RWPE2 (cell line): ENCODE results near the gene ZNF117.
"Not testable (repeated sequence)": the region's sequence is repeated elsewhere in the genome, so short reads cannot be mapped to it uniquely, and the experiment has no call there.

Experiments
- ATAC-seq: fragments of 200-7000 bp; cut with Tn5 transposase; 3 replicates; pipeline ENCODE4 v1.9.1; 2021; ENCODE audit warnings: low read depth
- DNase-seq: peaks from one replicate; pipeline ENCODE4 v3.0.0-alpha.2; 2020; ENCODE audit warnings: low spot score
- H3K27ac ChIP-seq: fragments of 450-650 bp; 2 replicates; pipeline ENCODE4 v1.5.1; 2017; ENCODE audit warnings: mild to moderate bottlenecking; ENCODE audit not compliant: poor library complexity, severe bottlenecking
- H3K27me3 ChIP-seq: fragments of 250-450 bp; sonication (Bioruptor Pico); 2 replicates; pipeline ENCODE4 v1.5.1; 2021; ENCODE audit warnings: mild to moderate bottlenecking, moderate library complexity; ENCODE audit not compliant: insufficient read depth, poor library complexity, severe bottlenecking
- H3K36me3 ChIP-seq: fragments of 250-450 bp; sonication (Bioruptor Pico); 2 replicates; pipeline ENCODE4 v1.5.1; 2020; ENCODE audit warnings: low read depth, mild to moderate bottlenecking, moderate library complexity
- H3K4me1 ChIP-seq: fragments of 250-450 bp; sonication (Bioruptor Pico); 2 replicates; pipeline ENCODE4 v1.5.1; 2021; ENCODE audit warnings: mild to moderate bottlenecking, moderate library complexity; ENCODE audit not compliant: insufficient read depth, poor library complexity, severe bottlenecking
- H3K4me3 ChIP-seq: fragments of 250-450 bp; sonication (Bioruptor Pico); 2 replicates; pipeline ENCODE4 v1.5.1; 2021; ENCODE audit warnings: mild to moderate bottlenecking, moderate library complexity; ENCODE audit not compliant: severe bottlenecking
- H3K9me3 ChIP-seq: fragments of 250-450 bp; sonication (Bioruptor Pico); 2 replicates; pipeline ENCODE4 v1.5.1; 2021; ENCODE audit warnings: mild to moderate bottlenecking, moderate library complexity; ENCODE audit not compliant: severe bottlenecking
- TF ChIP-seq, protein P1 (sequence below): fragments of 450-650 bp; IDR thresholded peaks from one replicate; pipeline ENCODE4 v1.5.1; 2017; ENCODE audit warnings: mild to moderate bottlenecking, moderate library complexity; ENCODE audit not compliant: poor library complexity, severe bottlenecking

Gene ZNF117

GRCh38 chr7:64978497-64979203, 12.2 kb downstream of the ZNF117 start:
- H3K9me3 ChIP-seq = peaks cover 19% of the 10 kb centered on the region
- H3K4me1 ChIP-seq = no peaks in the 10 kb centered on the region
- no peaks in the 10 kb centered on the region for H3K36me3 ChIP-seq
- DNase-seq (no peak), ATAC-seq (no peak)
- H3K4me3 ChIP-seq = no peak overlapping the region
- no peak overlapping the region for H3K27ac ChIP-seq
- TF ChIP-seq, protein P1, sequence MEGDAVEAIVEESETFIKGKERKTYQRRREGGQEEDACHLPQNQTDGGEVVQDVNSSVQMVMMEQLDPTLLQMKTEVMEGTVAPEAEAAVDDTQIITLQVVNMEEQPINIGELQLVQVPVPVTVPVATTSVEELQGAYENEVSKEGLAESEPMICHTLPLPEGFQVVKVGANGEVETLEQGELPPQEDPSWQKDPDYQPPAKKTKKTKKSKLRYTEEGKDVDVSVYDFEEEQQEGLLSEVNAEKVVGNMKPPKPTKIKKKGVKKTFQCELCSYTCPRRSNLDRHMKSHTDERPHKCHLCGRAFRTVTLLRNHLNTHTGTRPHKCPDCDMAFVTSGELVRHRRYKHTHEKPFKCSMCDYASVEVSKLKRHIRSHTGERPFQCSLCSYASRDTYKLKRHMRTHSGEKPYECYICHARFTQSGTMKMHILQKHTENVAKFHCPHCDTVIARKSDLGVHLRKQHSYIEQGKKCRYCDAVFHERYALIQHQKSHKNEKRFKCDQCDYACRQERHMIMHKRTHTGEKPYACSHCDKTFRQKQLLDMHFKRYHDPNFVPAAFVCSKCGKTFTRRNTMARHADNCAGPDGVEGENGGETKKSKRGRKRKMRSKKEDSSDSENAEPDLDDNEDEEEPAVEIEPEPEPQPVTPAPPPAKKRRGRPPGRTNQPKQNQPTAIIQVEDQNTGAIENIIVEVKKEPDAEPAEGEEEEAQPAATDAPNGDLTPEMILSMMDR = no peak
- H3K27me3 ChIP-seq = no peaks in the 10 kb centered on the region

GRCh38 chr7:64965594-64965993, 25.2 kb downstream of the ZNF117 start:
- TF ChIP-seq, protein P1 = no peak
- ATAC-seq (no peak), DNase-seq (no peak)
- H3K4me3 ChIP-seq = no peak overlapping the region
- H3K27me3 ChIP-seq = no peaks in the 10 kb centered on the region
- no peaks in the 10 kb centered on the region for H3K4me1 ChIP-seq
- H3K36me3 ChIP-seq = no peaks in the 10 kb centered on the region
- peaks cover 3% of the 10 kb centered on the region for H3K9me3 ChIP-seq
- H3K27ac ChIP-seq = no peak overlapping the region

GRCh38 chr7:64959072-64959747, 31.6 kb downstream of the ZNF117 start:
- Histone ChIP-seq H3K9me3 (no peaks in the 10 kb centered on the region), H3K27ac (no peak overlapping the region), H3K4me3 (no peak overlapping the region), H3K4me1 (no peaks in the 10 kb centered on the region), H3K27me3 (no peaks in the 10 kb centered on the region), H3K36me3 (no peaks in the 10 kb centered on the region)
- DNase-seq (no peak), ATAC-seq (no peak)
- TF ChIP-seq, protein P1 = no peak

DNA sequence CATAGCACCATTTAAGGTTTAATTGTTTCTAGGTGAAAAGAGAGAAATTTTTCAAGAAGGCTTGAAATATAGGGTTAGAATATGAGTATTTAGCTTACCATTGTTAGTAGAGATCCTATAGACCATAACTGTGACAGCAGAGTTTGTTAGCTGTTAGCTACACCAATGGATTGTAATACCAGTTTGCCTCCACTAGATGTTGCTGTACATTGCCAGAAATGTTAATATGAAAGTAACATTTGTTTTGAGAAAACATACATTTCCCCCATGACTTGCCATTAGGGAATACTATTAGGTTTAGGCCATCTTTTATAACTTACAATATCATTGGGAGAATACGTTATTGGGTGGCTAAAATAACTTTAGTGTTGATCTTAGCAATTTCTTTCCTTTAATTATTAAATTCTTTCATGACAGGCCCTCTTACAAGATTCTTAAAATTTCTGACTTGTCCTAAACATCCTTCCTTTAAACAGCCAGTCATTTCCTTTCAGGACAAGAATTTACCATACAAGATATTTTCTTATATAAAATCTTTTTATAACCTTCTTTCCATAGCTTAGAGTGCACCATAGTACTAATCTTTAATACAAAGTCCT, 39.5 kb downstream of the ZNF117 start:
- Histone ChIP-seq H3K36me3 (no peaks in the 10 kb centered on the region), H3K4me3 (no peak overlapping the region), H3K27ac (no peak overlapping the region), H3K9me3 (no peaks in the 10 kb centered on the region), H3K27me3 (peaks cover 25% of the 10 kb centered on the region), H3K4me1 (no peaks in the 10 kb centered on the region)
- ATAC-seq (peak; percentile 50; the same call in 2 of the 3 replicates), DNase-seq (no peak)
- TF ChIP-seq, protein P1 = peak; percentile 86

DNA sequence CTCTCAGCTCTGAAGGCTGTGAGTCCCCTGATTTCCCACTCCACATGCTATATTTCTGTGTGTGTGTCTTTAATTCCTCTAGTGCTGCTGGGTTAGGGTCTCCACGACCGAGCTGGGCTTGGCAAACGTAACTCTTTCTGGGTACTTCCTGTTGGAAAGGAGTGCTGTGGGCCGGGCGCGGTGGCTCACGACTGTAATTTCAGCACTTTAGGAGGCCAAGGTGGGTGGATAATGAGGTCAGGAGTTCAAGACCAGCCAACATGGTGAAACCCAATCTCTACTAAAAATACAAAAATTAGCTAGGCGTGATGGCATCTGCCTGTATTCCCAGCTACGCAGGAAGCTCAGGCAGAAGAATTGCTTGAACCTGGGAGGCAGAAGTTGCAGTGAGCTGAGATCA, 40.2 kb downstream of the ZNF117 start:
- not testable (repeated sequence) for DNase-seq, H3K4me3 ChIP-seq, H3K36me3 ChIP-seq, H3K4me1 ChIP-seq, ATAC-seq, H3K9me3 ChIP-seq, H3K27ac ChIP-seq
- H3K27me3 ChIP-seq = peaks cover 26% of the 10 kb centered on the region

- not testable (repeated sequence) for DNase-seq, H3K4me3 ChIP-seq, H3K9me3 ChIP-seq, H3K4me1 ChIP-seq, H3K27ac ChIP-seq, ATAC-seq, H3K36me3 ChIP-seq
- H3K27me3 ChIP-seq = peaks cover 26% of the 10 kb centered on the region
Observed at GRCh38 chr7:64948774-64949173, 42.1 kb downstream of the ZNF117 start.
